ENCODE measurements around the gene RANBP10.

DNA sequence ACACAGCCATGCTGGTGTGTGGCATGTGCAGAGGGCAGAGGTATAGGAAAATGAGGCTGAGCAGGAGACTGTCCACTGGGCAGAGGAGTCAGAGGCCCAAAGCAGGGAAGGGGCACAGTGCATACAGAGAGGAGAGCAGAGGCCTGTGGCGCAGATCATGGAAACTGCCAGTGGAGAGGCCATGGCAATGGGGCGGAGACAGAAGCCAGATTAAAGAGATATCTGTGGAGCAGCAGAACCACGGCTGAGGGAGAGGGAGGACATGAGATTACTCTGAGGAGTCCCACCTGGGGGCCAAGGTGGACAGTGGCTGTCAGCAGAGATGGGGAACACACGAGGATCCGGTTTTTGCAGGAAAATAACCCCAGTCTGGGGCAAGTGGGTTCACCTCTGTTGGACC, 43.3 kb downstream of the RANBP10 start:
- TF ChIP-seq, protein P1, sequence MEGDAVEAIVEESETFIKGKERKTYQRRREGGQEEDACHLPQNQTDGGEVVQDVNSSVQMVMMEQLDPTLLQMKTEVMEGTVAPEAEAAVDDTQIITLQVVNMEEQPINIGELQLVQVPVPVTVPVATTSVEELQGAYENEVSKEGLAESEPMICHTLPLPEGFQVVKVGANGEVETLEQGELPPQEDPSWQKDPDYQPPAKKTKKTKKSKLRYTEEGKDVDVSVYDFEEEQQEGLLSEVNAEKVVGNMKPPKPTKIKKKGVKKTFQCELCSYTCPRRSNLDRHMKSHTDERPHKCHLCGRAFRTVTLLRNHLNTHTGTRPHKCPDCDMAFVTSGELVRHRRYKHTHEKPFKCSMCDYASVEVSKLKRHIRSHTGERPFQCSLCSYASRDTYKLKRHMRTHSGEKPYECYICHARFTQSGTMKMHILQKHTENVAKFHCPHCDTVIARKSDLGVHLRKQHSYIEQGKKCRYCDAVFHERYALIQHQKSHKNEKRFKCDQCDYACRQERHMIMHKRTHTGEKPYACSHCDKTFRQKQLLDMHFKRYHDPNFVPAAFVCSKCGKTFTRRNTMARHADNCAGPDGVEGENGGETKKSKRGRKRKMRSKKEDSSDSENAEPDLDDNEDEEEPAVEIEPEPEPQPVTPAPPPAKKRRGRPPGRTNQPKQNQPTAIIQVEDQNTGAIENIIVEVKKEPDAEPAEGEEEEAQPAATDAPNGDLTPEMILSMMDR (IDR thresholded peaks at IDR 0.05; ENCODE audit: low read depth, low read length, missing input control): no peak
- TF ChIP-seq TAF1 (conservative IDR thresholded peaks at IDR 0.05): no peak
- TF ChIP-seq GABPA (IDR thresholded peaks at IDR 0.05 in 1 of 2, conservative IDR thresholded peaks at IDR 0.05 in 1 of 2): no peak
- TF ChIP-seq RXRA (IDR thresholded peaks at IDR 0.05): no peak
- TF ChIP-seq HNF4A (conservative IDR thresholded peaks at IDR 0.05): no peak
- no peak for TF ChIP-seq REST (IDR thresholded peaks at IDR 0.05)
- no peak for TF ChIP-seq RAD21 (IDR thresholded peaks at IDR 0.05)
- no peak for TF ChIP-seq YY1 (IDR thresholded peaks at IDR 0.05)
- TF ChIP-seq, protein P2, sequence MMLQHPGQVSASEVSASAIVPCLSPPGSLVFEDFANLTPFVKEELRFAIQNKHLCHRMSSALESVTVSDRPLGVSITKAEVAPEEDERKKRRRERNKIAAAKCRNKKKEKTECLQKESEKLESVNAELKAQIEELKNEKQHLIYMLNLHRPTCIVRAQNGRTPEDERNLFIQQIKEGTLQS (IDR thresholded peaks at IDR 0.05): no peak
- no peak for TF ChIP-seq MAX (IDR thresholded peaks at IDR 0.05)
- TF ChIP-seq EGR1 (IDR thresholded peaks at IDR 0.05; ENCODE audit: low read depth in 2 of 2): no peak
- no peak for TF ChIP-seq SP1 (IDR thresholded peaks at IDR 0.05)
- TF ChIP-seq, protein P3, sequence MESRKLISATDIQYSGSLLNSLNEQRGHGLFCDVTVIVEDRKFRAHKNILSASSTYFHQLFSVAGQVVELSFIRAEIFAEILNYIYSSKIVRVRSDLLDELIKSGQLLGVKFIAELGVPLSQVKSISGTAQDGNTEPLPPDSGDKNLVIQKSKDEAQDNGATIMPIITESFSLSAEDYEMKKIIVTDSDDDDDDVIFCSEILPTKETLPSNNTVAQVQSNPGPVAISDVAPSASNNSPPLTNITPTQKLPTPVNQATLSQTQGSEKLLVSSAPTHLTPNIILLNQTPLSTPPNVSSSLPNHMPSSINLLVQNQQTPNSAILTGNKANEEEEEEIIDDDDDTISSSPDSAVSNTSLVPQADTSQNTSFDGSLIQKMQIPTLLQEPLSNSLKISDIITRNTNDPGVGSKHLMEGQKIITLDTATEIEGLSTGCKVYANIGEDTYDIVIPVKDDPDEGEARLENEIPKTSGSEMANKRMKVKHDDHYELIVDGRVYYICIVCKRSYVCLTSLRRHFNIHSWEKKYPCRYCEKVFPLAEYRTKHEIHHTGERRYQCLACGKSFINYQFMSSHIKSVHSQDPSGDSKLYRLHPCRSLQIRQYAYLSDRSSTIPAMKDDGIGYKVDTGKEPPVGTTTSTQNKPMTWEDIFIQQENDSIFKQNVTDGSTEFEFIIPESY (IDR thresholded peaks at IDR 0.05): no peak

Measured in liver (tissue), 3 donors.